GM21619 (cell line): ENCODE results near the gene KIRREL1.
"Not testable (repeated sequence)": the region's sequence is repeated elsewhere in the genome, so short reads cannot be mapped to it uniquely, and the experiment has no call there.

Source experiments
- ATAC-seq: cut with Tn5 transposase; IDR thresholded peaks from one replicate; pipeline ENCODE4 v1.9.1; 2021; ENCODE audit not compliant: unreplicated experiment

The KIRREL1 gene

DNA sequence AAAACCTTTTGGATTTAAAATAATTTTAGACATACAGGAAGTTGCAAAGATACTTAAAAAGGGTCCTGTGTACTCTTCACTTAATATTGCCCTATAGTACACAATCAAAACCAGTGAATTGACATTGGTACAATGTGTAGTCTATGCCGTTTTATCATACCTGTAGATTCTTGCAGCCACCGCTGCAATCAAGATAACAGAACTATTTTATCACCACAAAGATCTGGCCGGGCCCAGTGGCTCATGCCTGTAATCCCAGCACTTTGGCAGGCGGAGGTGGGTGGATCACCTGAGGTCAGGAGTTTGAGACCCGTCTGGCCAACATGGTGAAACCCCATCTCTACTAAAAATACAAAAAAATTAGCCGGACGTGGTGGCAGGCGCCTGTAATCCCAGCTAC is 135.1 kb downstream of the KIRREL1 start:
- not testable (repeated sequence) for ATAC-seq

DNA sequence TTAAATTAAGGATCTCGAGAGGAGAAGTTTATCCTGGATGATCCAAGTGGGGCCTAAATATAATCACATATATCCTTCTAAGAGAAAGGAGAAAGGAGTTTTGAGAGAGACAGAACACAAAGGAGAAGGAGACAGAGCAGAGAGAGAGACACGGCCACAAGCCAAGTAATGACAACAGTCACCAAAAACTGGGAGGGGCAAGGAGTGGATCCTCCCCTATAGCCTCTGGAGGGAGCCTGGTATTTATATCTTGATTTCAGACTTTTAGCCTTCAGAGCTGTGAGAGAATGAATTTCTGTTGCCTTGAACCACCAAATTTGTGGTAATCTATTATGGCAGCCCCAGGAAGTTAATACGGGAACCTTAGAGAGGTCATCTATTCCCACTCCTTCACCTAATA is 137.8 kb downstream of the KIRREL1 start:
- no peak for ATAC-seq

DNA sequence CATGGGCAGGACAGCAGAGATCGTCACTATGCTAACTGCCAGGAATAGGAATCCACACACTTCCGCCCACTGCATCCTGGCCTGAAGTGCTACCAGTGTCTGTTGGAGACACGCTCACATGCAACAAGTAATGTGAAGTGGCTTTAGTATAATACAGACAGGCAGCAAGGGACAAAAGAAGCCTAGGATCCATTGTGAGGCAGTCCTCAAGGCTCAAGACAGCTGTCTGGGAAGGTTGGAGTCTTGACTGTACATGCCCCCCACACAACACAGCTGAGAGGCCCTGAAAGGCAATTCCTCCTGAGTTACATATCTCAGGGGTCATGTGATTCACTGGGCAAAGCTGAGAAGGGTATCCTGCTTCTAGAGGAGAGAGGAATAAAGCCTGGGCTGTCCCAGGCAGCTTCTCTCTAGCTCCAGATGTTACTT is 147.3 kb downstream of the KIRREL1 start:
- no peak for ATAC-seq

DNA sequence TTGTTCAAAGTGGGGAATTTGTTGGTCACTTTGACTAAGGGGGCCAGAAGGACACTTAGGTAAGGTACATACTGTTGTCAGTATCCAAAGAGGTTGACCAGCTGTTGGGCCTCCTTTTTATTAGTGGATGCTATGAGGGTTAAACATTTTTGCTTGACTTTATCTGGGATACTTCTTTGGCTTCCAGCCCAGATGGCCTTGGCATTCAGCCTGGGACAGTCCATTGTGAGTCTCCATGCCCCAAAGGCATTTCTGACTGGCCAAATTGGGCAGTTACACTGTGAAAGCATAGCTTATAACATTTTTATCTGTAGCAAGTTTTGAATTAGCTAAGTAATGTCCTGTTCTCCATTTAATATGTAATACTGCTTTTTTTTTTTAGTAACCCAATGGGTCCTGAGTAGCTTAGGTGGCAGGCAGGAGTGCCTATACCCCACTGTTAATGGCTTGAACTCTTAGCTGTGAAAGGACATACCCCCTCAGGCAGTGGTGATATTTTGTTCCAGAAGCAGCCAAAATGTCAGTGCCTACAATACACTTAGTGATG is 151.8 kb downstream of the KIRREL1 start:
- no peak for ATAC-seq

DNA sequence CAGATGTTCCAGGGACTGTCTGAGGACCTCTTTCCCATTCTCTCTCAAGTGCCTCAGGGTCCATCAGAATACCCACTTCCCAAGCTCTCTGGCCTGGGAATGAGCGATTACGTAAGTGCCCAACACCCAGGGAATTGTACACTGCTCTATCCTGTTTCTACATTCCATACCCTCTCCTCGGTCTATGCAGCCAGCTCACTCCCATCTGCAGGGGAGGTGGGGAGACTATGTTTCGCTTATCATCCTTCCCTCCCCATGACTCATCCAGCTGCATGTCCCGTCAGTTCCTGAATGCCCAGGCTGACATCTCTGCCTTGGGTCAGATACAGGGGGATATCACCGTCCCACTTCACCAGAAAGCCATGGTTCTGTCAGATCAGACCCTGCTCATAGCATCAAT is 152.7 kb downstream of the KIRREL1 start:
- ATAC-seq, result no peak

DNA sequence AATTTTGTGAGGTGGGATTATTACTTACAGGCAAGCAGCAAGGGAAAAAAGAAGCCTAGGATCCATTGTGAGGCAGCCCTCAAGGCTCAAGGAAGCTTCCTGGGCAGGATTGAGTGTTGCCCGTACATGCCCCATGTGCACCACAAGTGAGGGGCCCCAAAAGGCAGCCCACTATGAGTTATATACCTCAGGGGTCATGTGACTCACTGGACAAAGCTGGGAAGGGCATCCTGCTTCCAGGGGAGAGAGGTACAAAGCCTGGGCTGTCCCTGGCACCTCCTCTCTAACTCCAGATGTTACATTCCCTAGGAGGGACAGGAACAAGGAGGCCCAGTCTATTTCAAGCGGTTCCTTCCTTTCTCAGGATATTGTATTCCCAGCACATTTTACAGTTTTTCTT is 153.3 kb downstream of the KIRREL1 start:
- no peak for ATAC-seq

DNA sequence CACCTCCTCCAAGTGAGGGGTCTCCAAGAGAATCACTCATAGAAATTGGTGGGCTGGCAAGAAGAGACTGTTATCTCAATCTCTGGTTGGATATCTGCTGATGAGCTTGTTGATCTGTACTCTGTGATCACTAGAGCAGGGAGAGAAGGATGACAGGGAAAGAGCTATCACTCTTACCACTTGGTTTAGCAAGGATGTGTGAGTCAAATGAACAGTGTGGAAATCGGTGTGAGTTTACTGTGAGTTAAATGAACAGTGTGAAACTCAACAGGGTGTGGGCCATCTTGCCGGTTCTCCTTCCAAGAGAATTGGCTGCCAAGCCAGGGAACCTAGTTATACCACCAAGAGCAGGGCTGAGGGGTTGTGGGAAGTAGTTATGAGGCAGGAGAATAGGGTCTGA is 154.0 kb downstream of the KIRREL1 start:
- ATAC-seq, result no peak

DNA sequence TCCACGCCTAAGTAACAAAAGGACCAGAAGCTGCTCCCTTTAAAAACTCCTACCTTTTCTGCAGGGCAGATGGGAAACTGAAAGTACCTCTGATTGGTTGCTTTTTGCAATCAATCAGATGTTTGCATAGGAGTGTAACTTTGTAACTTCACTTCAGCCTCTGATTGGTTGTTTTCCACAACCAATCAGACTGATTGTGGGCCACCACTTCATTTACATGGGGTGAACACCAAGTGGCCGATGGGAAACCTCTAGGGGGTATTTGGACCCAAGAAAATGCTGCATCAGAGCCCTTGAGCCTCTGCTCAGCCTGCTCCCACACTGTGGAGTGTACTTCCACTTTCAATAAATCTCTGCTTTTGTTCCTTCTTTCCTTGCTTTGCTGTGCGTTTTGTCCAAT is 154.4 kb downstream of the KIRREL1 start:
- no peak for ATAC-seq

DNA sequence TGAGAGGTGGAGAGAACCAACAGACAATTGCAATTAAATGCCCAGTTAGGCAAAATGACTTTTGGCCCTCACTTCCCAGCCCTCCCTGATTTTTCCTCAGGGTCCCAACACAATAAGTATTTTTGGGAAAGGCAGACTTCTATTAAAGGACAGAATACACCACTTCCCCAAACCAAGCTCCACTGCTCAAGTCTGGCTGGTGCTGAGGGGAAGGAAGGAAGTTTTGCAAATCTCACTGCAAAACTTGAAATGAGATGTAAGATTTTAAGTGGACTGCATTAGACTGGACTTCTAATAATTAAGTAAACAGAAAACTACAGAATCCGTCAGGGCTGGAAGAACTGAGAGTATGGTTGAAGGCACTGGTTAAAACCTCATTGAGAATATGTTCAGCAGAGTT is 155.0 kb downstream of the KIRREL1 start:
- no peak for ATAC-seq

DNA sequence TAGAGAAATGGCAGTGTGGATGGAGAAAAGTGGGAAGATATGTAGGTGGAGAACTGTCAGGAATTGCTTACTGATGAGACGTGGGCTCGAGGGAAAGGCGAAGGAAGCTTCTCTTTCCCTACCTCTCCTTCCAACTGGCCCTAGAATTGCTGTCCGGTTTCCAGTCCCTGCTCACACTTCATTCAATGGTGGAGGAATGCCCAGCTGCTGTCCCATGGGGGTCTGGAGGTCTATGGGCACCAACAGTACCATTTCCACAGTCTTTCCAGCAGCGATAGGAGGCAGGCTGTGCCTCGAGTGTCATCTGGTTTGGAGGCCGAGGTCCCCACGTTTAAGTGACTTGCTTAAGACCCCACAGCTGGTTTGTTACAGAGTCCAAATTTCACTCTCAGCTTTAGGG is 155.7 kb downstream of the KIRREL1 start:
- ATAC-seq, result no peak
